Activated naive CD8-positive, alpha-beta T cell treated with anti-CD3 and anti-CD28 coated beads, Interleukin-2, amount 50 U/mL, for 24 hours (primary cell): ENCODE measurements around the gene LRMDA.

Experiments
- ATAC-seq: fragments of 150-1000 bp; cut with Tn5 transposase; one replicate; pipeline ENCODE4 v1.10.0; 2021
- DNase-seq: peaks from one replicate; pipeline ENCODE4 v3.0.0; 2021
- H3K27ac Mint-ChIP-seq: one replicate; pipeline ENCODE4 v1.8.0; 2021; ENCODE audit warnings: mild to moderate bottlenecking, mixed read lengths
- H3K27me3 Mint-ChIP-seq: one replicate; pipeline ENCODE4 v1.8.0; 2021; ENCODE audit warnings: mixed read lengths
- H3K36me3 Mint-ChIP-seq: one replicate; pipeline ENCODE4 v1.8.0; 2021; ENCODE audit warnings: low read depth, mixed read lengths
- H3K4me1 Mint-ChIP-seq: one replicate; pipeline ENCODE4 v1.8.0; 2021; ENCODE audit warnings: mixed read lengths
- H3K4me3 Mint-ChIP-seq: one replicate; pipeline ENCODE4 v1.8.0; 2021; ENCODE audit warnings: mild to moderate bottlenecking, moderate library complexity, mixed read lengths
- H3K9me3 Mint-ChIP-seq: one replicate; pipeline ENCODE4 v1.8.0; 2021; ENCODE audit warnings: mixed read lengths

The LRMDA gene

DNA sequence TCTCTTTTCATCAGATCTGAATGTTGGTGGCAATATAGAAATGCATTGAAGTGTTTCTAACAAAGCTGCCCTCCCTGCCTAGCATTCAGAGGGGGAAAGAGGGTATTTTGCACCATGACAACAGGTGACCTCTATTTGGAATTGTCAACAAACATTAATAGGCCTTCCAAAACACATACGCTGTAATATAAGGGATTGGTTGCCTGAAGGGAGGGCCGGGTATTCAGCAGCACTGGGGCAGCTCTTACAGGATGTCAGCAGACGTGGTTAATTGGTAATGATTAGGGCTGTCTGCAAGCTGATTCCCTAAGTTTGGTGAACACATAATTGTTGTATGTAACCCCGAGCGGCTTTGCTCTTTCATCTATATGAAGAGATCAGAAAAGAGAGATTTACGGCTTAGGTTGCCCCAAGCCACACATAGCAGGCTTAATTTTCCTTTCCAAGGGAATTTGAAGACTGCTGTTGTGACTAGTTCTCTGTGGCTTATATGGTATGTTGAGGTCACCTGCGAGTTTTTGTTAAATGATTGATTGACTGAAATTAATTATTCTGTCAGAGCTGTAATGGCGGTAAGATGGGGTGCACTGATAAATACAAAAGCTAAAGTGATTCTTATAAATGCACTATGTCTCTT is 759.3 kb downstream of the LRMDA start:
- no peaks in the 10 kb centered on the region for H3K9me3 Mint-ChIP-seq
- no peaks in the 10 kb centered on the region for H3K4me1 Mint-ChIP-seq
- H3K36me3 Mint-ChIP-seq, result no peaks in the 10 kb centered on the region
- H3K27me3 Mint-ChIP-seq, result no peaks in the 10 kb centered on the region
- ATAC-seq (no peak), DNase-seq (no peak)
- no peak overlapping the region for H3K27ac Mint-ChIP-seq
- H3K4me3 Mint-ChIP-seq, result no peak overlapping the region

DNA sequence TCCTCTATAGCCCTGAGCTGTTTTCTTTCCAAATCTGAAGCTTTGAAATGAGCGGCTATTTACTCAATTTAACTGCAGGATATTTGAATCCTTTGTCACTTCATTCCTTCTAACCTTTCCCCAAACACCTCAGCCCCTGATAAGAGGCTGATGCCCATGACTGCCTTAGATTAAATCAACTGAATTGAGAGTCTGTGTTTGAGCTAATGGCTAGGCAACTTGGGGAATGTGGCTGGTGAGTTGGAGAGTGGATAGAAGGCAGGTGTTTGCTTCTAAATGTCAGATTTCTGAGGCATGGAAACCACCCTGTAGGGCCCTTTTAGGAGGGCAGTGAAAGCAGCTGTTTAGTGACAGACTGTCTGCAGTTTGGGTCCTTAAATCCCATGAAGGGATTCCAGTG is 759.9 kb downstream of the LRMDA start:
- DNase-seq (no peak), ATAC-seq (no peak)
- Mint-ChIP-seq H3K4me1 (no peaks in the 10 kb centered on the region), H3K4me3 (no peak overlapping the region), H3K36me3 (no peaks in the 10 kb centered on the region), H3K9me3 (no peaks in the 10 kb centered on the region), H3K27me3 (no peaks in the 10 kb centered on the region), H3K27ac (no peak overlapping the region)

DNA sequence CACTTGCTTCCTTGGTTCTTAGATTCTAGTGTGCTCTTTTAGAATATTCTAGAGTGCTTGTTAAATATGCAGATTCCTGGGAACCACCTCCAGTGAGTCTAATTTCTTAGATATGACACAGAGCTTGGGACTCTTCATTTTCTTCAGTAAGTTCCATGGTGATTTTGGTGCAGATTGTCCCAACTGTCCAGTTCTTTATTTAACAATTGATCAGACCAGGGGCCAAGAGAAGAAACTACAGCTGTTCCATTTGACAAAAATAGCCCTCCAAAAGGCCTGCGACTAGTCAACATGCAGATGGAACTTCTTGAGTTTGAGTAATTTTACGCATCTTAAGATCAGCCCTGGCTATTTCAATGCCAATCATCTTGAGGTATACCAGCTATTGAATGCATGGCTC is 760.7 kb downstream of the LRMDA start:
- H3K27me3 Mint-ChIP-seq, result no peaks in the 10 kb centered on the region
- H3K27ac Mint-ChIP-seq, result no peak overlapping the region
- ATAC-seq (no peak), DNase-seq (no peak)
- H3K36me3 Mint-ChIP-seq, result no peaks in the 10 kb centered on the region
- H3K4me1 Mint-ChIP-seq, result no peaks in the 10 kb centered on the region
- no peak overlapping the region for H3K4me3 Mint-ChIP-seq
- H3K9me3 Mint-ChIP-seq, result no peaks in the 10 kb centered on the region

DNA sequence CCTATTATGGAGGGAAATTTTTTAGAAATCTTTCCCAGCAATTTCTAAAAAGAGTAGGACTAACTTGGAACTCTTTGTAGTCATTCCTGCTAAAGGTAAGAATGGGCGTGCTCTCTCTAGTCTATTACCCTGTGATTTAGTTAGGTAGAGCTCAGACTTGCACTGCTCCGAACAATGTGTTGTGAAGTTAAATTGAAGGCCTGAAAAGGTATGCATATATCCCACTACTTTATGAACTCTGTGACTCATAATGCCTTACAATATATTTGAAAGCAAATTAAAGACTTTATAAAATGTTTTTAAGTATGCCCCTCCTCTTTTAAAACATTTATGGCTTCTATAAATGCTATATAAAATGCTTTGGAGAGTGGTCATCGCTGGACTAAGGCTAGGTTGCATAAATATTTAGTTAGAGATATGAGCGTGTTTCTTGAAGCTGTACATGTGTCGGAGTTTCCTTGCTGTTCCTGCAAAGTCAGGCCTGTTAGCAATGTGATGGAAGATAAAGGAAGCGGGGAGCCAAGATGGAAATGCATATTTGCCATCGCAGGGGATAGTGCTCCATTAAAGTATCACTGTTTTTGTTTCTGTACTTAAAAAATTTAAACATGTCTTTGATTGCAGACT is 761.4 kb downstream of the LRMDA start:
- Mint-ChIP-seq H3K4me3 (no peak overlapping the region), H3K27me3 (no peaks in the 10 kb centered on the region), H3K27ac (no peak overlapping the region), H3K4me1 (no peaks in the 10 kb centered on the region), H3K9me3 (no peaks in the 10 kb centered on the region), H3K36me3 (no peaks in the 10 kb centered on the region)
- ATAC-seq (no peak), DNase-seq (no peak)

DNA sequence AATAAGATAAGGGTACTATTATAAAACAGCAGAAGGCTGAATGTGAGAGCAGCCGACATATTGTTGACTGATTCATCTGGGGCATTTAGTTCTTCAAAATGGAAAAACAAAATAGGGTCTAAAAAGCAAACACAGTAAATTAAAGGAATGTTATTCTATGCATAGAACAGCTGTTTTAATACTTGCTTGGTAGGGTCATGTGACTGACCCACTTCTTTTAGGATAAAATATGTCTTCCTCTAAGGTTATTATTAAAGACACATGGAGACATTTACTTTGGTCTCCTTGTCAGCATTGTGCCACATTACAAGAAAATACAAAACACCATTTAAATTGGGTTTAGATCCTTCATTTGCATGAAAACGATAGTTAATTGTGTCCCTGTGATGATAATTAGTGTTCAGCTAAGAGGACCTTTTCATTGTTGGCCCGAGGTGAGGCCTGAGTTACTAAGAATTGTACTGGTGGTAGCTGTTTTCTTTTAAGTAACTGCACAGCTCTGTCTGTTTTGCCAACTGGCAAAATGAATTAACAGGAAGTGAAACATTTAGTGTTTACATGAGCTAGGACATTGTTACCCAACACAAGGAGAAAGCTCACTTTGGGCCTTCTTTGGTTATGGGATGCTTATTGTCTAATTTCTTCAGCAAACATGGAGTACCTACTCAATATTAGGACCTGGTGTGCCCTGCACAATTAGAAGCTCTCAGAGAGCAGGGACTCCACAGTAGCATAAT is 764.4 kb downstream of the LRMDA start:
- no peaks in the 10 kb centered on the region for H3K4me1 Mint-ChIP-seq
- no peaks in the 10 kb centered on the region for H3K36me3 Mint-ChIP-seq
- DNase-seq (no peak), ATAC-seq (no peak)
- H3K4me3 Mint-ChIP-seq, result no peak overlapping the region
- H3K9me3 Mint-ChIP-seq, result no peaks in the 10 kb centered on the region
- H3K27ac Mint-ChIP-seq, result no peak overlapping the region
- no peaks in the 10 kb centered on the region for H3K27me3 Mint-ChIP-seq

DNA sequence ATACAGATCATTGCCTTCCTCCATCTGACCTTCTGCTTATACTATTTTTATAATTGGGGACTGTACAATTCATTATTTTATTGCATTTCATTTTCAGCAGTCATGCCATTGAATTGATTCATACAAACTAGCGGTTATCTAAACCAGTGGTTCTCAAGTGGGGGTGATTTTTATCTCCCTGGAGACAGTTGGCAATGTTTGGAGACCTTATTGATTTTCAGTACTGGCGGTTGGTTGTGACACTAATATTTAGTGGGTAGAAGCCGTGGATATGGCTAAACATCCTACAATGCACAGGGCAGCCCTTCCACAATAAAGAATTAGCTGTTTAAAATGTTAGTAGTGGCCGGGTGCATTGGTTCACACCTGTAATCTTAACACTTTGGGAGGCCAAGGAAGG is 765.9 kb downstream of the LRMDA start:
- no peaks in the 10 kb centered on the region for H3K27me3 Mint-ChIP-seq
- H3K4me3 Mint-ChIP-seq, result no peak overlapping the region
- H3K36me3 Mint-ChIP-seq, result no peaks in the 10 kb centered on the region
- H3K4me1 Mint-ChIP-seq, result no peaks in the 10 kb centered on the region
- DNase-seq, result no peak
- H3K9me3 Mint-ChIP-seq, result no peaks in the 10 kb centered on the region
- H3K27ac Mint-ChIP-seq, result no peak overlapping the region
- no peak for ATAC-seq

DNA sequence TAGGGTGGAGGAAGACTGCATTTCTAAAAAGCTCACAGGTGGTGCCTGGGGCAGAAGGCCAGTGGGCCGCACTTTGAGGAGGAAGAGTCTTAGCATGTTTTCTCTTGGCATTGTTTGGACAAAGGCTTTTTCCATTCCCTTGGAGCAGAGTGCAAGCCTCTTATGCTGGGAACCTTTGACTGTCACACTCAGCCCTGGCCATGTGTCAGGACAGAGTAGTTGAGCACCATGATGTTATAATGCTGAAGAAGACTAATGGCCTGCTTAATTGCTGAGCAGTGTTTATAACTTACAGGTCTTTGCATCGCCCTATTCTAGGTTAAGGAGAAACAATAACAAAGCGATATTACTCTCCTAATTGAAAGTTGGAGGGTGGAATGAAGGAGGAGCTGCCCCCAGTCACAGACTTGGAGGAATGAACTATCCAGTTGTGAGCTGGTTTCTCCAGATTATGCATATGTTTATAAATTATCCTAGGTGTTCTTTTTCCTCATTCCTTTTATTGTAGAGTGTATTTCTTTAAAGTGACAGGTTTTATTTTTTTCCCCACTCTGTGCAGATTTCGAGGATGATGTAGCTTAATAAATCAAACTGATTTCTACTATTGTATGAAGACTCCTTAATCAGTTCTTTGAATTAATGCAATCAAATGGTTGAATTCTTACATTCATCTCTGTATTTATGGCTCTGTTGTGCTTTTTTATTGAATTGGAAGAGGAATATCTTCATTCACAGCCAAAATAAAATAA is 767.0 kb downstream of the LRMDA start:
- Mint-ChIP-seq H3K27ac (no peak overlapping the region), H3K36me3 (no peaks in the 10 kb centered on the region)

DNA sequence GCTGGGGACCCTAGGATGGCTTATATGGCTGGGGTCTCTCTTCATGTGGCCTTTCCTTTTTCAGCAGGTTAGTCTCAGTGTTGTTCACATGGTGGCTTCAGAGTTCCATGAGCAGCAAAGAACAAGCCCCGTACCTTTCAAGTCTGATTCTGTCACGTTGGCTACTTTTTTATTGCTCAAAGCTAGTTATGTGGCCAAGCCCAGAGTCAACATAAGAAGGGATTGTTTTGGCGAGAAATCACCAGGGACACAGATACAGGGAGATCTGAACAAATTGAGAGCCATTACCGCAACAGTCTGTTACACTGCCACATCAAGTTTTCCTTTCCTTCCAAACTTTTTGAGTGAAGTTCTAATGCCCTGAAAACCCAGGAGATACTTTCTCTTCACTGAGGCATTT is 770.5 kb downstream of the LRMDA start:
- ATAC-seq, result no peak
- H3K27ac Mint-ChIP-seq, result no peak overlapping the region
- DNase-seq, result no peak
- H3K27me3 Mint-ChIP-seq, result peaks cover 3% of the 10 kb centered on the region
- no peaks in the 10 kb centered on the region for H3K4me1 Mint-ChIP-seq
- no peaks in the 10 kb centered on the region for H3K9me3 Mint-ChIP-seq
- H3K4me3 Mint-ChIP-seq, result no peak overlapping the region
- no peaks in the 10 kb centered on the region for H3K36me3 Mint-ChIP-seq

More for the DNA sequence above, 767.0 kb downstream of the LRMDA start:
- Mint-ChIP-seq H3K9me3 (no peaks in the 10 kb centered on the region), H3K27me3 (no peaks in the 10 kb centered on the region), H3K4me1 (no peaks in the 10 kb centered on the region), H3K4me3 (no peak overlapping the region)
- DNase-seq (no peak), ATAC-seq (no peak)

DNA sequence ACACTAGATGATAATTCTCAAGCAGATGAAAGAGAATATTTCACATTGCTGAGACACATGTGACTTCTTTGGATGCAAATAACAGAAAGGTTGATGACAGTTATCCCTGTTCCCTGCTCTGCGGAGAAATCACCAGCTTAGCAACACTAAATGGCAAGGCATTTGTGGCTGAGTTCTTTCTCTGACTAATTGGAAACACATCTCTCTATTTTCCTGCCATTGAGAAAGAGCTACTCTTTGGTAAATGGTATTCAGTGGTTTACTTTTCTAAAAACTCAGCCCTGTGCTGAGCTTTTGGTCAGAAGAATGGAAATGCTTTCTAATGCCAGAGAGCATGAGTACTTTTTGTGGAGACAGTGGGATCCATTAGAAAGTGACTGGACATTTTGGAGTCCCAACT is 771.4 kb downstream of the LRMDA start:
- Mint-ChIP-seq H3K4me1 (no peaks in the 10 kb centered on the region), H3K9me3 (no peaks in the 10 kb centered on the region), H3K4me3 (no peak overlapping the region), H3K27me3 (peaks cover 3% of the 10 kb centered on the region), H3K27ac (no peak overlapping the region), H3K36me3 (no peaks in the 10 kb centered on the region)
- DNase-seq (no peak), ATAC-seq (no peak)

DNA sequence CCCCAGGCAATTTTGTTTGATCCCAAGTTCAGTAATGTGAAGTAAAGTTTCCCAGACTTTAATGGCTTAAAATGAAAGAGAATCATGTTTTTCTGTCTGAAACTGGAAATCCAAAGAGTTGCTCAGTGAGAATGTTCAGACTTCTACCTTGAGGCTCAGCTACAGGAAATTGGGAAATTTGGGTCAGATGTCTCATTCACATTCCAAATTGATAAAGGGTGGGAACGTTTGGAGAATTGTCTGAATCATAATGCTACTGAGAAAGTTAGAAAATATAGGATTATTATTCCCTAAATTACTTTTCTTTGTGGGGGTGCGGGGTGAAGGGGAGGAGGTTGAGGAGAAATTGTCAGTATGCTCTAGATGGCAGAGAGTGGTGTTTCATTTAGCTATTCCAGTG is 773.9 kb downstream of the LRMDA start:
- no peak for ATAC-seq
- Mint-ChIP-seq H3K27me3 (peaks cover 3% of the 10 kb centered on the region), H3K27ac (no peak overlapping the region), H3K4me1 (no peaks in the 10 kb centered on the region), H3K9me3 (no peaks in the 10 kb centered on the region), H3K36me3 (no peaks in the 10 kb centered on the region), H3K4me3 (no peak overlapping the region)
- DNase-seq, result no peak

DNA sequence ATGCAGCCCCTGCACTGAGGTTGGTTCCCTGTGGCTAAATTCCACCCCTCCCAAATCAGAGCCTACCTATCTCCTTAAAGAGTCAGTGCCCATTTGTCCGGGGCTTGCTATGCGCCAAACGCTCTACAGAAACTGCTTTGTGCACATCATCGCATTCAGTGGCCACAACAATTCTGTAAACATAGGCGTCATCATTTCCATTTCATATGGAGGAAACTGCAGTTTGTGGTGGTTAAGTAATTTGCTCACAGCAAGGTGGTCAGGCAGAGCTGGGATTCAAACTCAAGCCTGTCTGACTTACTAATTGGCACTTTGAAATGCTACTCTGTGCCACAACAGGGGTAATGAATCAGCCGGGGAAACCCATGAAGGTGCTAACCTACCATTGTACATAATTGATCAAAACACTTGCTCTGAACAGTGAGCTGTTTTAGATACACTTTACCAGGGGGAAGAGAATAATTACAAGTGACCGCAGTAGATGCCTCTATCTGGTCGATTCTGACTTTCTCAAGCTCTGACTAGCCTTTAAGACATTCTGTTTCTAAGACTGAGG is 775.5 kb downstream of the LRMDA start:
- H3K27ac Mint-ChIP-seq, result no peak overlapping the region
- ATAC-seq, result no peak
- H3K9me3 Mint-ChIP-seq, result no peaks in the 10 kb centered on the region
- no peak for DNase-seq
- H3K27me3 Mint-ChIP-seq, result peaks cover 3% of the 10 kb centered on the region
- H3K4me3 Mint-ChIP-seq, result no peak overlapping the region
- no peaks in the 10 kb centered on the region for H3K4me1 Mint-ChIP-seq
- no peaks in the 10 kb centered on the region for H3K36me3 Mint-ChIP-seq

DNA sequence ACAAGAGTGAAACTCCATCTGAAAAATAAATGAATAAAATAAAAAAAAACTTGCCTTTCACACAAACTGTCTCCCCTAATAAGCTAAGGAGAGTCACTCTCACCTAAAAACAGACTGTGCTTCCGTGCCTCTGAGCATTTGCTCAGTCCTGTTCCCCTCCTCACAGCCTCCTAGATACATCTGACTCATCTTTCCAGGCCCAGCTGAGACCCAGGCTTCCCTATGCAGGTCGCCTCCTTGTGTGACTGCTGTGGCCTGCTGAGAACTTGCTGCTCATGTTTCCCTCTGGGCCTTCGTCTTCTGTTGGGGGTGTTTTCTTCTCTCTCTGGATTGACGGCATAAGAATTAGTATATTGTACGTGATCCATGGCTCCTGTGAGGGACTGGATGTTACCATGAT is 777.7 kb downstream of the LRMDA start:
- no peak overlapping the region for H3K4me3 Mint-ChIP-seq
- no peak for ATAC-seq
- H3K36me3 Mint-ChIP-seq, result no peaks in the 10 kb centered on the region
- no peaks in the 10 kb centered on the region for H3K4me1 Mint-ChIP-seq
- H3K27ac Mint-ChIP-seq, result no peak overlapping the region
- H3K27me3 Mint-ChIP-seq, result peaks cover 3% of the 10 kb centered on the region
- no peaks in the 10 kb centered on the region for H3K9me3 Mint-ChIP-seq
- no peak for DNase-seq

DNA sequence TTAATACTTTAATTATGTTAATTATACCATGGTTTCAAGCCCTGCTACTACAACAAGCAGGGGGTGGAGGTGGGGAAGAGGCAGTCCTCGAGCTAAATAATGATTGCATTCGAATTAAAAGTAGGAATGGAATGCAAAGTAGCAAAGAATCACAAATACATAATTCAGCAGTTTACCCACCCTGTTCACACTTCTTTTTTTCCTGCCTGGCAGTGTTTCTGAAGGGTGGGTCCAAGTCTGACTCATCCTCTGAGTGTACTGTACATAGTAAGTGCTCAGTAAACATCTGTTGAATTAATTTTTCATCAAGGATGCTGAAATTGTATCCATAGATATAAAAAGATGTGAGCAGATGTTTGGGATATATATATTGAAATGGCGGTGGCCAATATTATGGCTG is 778.8 kb downstream of the LRMDA start:
- DNase-seq, result no peak
- Mint-ChIP-seq H3K27ac (no peak overlapping the region), H3K4me3 (no peak overlapping the region), H3K27me3 (peaks cover 3% of the 10 kb centered on the region), H3K36me3 (no peaks in the 10 kb centered on the region), H3K4me1 (no peaks in the 10 kb centered on the region), H3K9me3 (no peaks in the 10 kb centered on the region)
- ATAC-seq, result no peak

DNA sequence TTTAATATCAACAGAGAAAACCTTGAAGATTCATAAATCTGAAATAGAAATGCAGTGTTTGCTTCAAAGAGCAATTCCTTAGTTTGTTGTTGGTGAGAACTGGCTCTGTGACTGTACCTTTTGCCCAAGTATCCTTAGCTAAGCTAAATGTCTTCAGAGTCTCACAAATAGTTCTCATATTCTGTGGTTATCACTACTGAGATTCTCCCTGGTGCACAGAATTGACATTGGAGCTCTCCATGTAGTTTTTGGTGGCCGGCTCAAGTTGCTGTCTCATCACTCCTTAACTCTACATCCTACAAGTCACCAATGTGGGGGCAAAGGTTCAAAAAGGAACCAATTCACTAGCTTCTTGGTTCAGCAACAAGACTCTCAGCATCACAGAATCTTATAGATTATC is 780.3 kb downstream of the LRMDA start:
- H3K27me3 Mint-ChIP-seq, result peaks cover 2% of the 10 kb centered on the region
- no peak overlapping the region for H3K27ac Mint-ChIP-seq
- no peak for ATAC-seq
- no peak overlapping the region for H3K4me3 Mint-ChIP-seq
- no peaks in the 10 kb centered on the region for H3K36me3 Mint-ChIP-seq
- no peak for DNase-seq
- no peaks in the 10 kb centered on the region for H3K9me3 Mint-ChIP-seq
- no peaks in the 10 kb centered on the region for H3K4me1 Mint-ChIP-seq
